ENCODE measurements around the gene SMOC1.

GRCh38 chr14:70008284-70009262, 129.4 kb downstream of the SMOC1 start:
- TF ChIP-seq POLR2AphosphoS5 (IDR thresholded peaks at IDR 0.05) (no peak), CTCF (IDR thresholded peaks at IDR 0.05) (no peak)

Measured in stomach (tissue), 4 donors.